GM12872 (cell line): ENCODE results near the gene SLC27A2.

Experiments used
- TF ChIP-seq, protein P1 (sequence below): IDR thresholded peaks from 3 replicates; pipeline ENCODE4 v1.5.1; 2011; ENCODE audit warnings: low read depth, mild to moderate bottlenecking, low read length, moderate library complexity; ENCODE audit not compliant: insufficient read depth

The SLC27A2 gene

DNA sequence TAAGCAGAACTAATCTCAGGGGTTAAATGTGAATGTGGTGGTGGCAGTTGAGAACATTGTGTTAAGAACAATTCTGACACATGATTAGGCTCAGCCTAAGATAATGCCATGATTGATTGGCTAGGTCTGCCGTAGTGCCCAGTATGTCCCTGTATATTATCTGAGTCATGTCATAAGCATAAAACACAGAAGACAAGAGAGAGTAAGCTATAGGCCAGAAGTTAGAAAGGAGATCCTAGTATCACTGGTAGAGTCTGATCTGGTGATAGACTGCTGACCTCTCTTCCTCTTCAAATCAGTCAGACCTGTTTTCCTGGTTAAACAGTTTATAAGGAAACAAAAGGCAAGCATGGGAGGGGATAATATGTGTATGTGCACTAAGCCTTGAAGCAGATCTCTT lies 32.9 kb upstream of the SLC27A2 start:
- TF ChIP-seq, protein P1, sequence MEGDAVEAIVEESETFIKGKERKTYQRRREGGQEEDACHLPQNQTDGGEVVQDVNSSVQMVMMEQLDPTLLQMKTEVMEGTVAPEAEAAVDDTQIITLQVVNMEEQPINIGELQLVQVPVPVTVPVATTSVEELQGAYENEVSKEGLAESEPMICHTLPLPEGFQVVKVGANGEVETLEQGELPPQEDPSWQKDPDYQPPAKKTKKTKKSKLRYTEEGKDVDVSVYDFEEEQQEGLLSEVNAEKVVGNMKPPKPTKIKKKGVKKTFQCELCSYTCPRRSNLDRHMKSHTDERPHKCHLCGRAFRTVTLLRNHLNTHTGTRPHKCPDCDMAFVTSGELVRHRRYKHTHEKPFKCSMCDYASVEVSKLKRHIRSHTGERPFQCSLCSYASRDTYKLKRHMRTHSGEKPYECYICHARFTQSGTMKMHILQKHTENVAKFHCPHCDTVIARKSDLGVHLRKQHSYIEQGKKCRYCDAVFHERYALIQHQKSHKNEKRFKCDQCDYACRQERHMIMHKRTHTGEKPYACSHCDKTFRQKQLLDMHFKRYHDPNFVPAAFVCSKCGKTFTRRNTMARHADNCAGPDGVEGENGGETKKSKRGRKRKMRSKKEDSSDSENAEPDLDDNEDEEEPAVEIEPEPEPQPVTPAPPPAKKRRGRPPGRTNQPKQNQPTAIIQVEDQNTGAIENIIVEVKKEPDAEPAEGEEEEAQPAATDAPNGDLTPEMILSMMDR: no peak

DNA sequence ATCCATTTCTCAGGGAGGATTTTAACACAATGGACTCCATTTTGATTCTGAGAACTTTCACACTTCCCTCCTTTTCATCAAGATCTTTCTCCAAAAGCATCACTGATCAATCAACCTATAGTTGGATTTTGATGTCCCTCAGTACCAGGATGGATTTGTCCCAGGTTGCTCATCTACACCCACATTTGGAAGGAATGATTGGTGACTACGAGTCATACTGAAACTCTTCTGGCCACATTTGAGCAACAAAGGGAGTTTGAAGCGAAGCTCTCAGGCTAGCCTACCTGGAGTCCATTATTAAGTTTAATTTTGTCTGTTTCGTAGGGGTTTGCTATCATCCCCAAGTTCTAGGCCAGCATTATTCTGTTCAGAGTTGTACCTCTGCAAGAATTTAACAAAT lies 31.6 kb upstream of the SLC27A2 start:
- TF ChIP-seq, protein P1: no peak

DNA sequence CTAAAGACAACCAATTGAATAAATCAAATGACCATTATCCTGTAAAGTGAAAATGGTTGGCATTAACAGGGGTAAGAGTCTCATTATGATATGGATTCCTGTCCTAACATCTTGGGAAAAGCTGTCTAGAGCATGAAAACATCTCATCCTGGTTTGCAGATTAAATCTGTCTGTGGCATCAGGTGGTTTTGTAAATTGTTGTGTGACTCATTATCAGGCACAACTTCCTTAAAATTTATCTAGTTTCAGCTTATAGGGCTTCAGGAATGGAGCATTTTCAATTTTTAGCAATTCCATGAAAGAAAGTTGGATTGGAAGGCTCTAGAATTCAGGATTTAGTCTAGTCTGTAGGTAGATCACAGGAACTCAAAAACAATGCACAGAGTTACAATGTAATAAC lies 31.1 kb upstream of the SLC27A2 start:
- TF ChIP-seq, protein P1: no peak

DNA sequence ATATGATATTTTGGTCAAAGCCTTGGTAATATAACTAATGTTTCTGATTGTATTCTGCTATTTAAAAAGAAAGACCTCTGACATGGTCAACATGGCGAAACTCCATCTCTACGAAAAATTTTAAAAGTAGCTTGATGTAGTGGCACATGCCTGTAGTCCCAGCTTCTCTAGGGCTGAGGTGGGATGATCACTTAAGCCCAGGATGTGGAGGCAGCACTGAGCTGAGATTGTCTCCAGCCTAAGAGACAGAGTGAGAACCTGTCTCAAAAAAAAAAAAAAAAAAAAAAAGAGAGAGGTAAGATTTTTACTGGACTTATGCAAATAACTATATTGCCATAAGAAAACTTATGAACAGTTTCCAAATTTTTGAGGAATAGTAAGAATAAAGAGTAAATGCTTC lies 30.5 kb upstream of the SLC27A2 start:
- TF ChIP-seq, protein P1: no peak

DNA sequence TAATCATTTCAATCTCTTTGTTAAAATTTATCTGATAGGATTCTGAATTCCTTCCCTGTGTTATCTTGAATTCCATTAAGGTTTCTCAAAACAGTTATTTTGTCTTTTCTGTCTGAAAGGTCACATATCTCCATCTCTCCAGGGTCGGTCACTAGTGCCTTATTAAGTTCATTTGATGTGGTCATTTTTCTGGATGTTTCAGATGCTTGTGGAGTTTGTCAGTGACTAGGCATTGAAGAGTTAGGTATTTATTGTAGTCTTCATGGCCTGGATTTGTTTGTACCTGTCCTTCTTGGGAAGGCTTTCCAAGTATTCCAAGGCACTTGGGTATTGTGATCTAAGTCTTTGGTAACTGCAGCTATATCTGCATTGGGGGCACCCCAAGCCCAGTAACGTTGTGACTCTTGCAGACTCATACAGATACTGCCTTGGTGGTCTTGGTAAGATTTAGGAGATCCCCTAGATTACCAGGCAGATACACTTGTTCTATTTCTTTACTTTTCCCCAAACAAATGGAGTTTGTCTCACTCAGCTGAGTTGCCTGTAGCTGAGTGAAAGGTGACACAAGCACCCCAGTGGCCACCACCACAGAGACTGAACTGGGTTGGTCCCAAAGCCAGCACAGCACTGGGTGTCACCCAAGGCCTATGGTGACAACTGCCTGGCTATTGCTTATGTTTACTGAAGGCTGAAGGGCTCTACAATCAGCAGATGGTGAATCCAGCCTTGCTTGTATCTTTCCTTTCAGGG lies 18.9 kb upstream of the SLC27A2 start:
- TF ChIP-seq, protein P1: no peak

DNA sequence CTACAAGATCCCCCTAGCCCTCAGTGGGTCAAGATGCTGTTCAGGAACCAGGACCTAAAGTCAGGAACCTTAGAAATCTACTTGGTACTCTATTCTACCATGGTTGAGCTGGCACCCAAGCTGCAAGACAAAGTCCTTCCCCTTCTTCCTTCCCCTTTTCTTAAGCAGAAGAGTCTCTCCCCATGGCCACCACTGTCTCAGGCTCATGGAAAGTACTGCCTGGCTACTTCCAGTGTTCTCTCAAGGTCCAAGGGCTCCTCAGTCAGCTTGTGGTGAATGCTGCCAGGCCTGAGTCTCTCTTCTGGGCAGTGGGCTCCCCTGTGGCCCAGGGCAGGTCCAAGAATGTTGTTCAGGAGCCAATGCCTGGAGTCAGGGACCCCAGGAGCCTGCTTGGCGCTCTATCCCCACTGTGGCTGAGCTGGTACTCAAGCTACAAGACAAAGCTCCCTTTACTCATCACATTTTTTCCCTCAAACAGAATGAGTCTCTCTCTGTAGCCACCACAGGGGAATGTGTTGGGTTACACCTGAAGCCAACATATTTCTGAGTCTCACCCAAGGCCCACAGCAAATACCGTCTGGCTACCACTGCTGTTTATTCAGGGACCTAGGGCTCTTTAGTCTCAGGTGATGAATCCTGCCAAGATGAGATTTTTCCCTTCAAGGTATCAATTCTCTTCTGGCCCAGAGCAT lies 18.1 kb upstream of the SLC27A2 start:
- TF ChIP-seq, protein P1: no peak

DNA sequence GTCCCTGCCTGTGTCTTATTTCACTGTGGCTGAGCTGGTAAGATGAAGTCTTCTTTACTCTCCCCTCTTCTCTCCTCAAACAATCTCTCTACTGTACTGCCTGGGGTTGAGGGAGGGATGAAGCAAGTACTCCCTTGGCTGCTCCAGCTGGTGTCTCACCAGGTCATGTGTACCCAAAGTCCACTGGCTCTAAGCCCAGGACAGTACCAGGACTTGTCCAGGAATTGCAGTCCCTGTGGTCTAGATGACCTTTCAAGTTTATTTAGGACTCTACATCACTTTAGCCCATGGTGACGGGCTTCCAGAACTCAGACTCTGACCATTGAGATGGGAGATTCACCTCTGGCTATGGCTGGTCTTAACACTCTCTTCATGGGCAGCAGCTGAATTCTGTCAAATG lies 17.5 kb upstream of the SLC27A2 start:
- TF ChIP-seq, protein P1: no peak
